Body of pancreas (tissue), 4 donors: ENCODE data around the gene RAP1GAP2. TPM values are rescaled to one million over a fixed set of nuclear protein-coding genes. Genes with fewer than 3 reads are reported as not detected.

Source experiments
- ATAC-seq: fragments of 150-250 bp; one replicate; pipeline ENCODE4 v1.9.1; 2016
- DNase-seq, 4 donors: peaks; one replicate each; pipeline ENCODE4 v3.0.0-alpha.2; 2019
- H3K27ac ChIP-seq, 4 donors: fragments of 200-600 bp; sonication (generic); 1 replicate in 3 of 4; 2 replicates in 1 of 4; pipeline versions ENCODE4 v1.5.1 to v1.6.1; 2016 to 2019; ENCODE audit warnings: mild to moderate bottlenecking in 1 of 4, mixed read lengths in 1 of 4, moderate library complexity in 1 of 4
- H3K27me3 ChIP-seq, 2 donors: fragments of 200-600 bp; sonication (generic); one replicate each; pipeline ENCODE4 v1.6.0; 2016; ENCODE audit warnings: mild to moderate bottlenecking in 1 of 2
- H3K36me3 ChIP-seq, 2 donors: fragments of 200-600 bp; sonication (generic); replicated peaks in 1 of 2; 2 replicates each; pipeline ENCODE4 v1.5.1; 2016; ENCODE audit warnings: low read depth in 2 of 2; ENCODE audit not compliant: insufficient read depth in 1 of 2
- H3K4me1 ChIP-seq: fragments of 200-600 bp; sonication (generic); one replicate; pipeline ENCODE4 v1.6.0; 2016
- H3K4me3 ChIP-seq, 2 donors: fragments of 200-600 bp; sonication (generic); 1 replicate in 1 of 2; 2 replicates in 1 of 2; pipeline ENCODE4 v1.5.1; 2016 to 2019
- H3K9me3 ChIP-seq, 3 donors: fragments of 200-600 bp; sonication (generic); 1 replicate in 2 of 3; 2 replicates in 1 of 3; pipeline ENCODE4 v1.5.1; 2016
- CTCF ChIP-seq, 7 experiments: fragments of 450-650 bp in 4 of 7; fragments of 200-600 bp in 3 of 7; sonication (generic) in 3 of 7; IDR thresholded peaks; one replicate each; pipeline ENCODE4 v1.5.1; 2016 to 2019; ENCODE audit warnings: antibody characterized with exemption in 7 of 7
- POLR2A ChIP-seq, 3 donors: fragments of 450-650 bp; IDR thresholded peaks; one replicate each; pipeline ENCODE4 v1.6.1; 2016; ENCODE audit warnings: antibody characterized with exemption in 3 of 3, mild to moderate bottlenecking in 2 of 3
- whole genome bisulfite sequencing, 2 donors: methylation state at CpG; one replicate each; pipeline ENCODE4 v1.1.5; 2017; 5-methylcytosine and 5-hydroxymethylcytosine counted together
- intact Hi-C: fragments of 100-400 bp; cut with DNase I; formaldehyde crosslinking; loops from one replicate; pipeline ENCODE4 v1.15.1; 2023
- total RNA-seq, 2 donors: library from RNA; depleted of rRNA; stranded (reverse); fragments of >200 nt; gene quantifications; one replicate each; pipeline ENCODE4 v1.1.0, GENCODE V29; 2016

The RAP1GAP2 gene
- total RNA-seq, 2 donors from 2014 or later, result 21.8 to 81.1 TPM

DNA sequence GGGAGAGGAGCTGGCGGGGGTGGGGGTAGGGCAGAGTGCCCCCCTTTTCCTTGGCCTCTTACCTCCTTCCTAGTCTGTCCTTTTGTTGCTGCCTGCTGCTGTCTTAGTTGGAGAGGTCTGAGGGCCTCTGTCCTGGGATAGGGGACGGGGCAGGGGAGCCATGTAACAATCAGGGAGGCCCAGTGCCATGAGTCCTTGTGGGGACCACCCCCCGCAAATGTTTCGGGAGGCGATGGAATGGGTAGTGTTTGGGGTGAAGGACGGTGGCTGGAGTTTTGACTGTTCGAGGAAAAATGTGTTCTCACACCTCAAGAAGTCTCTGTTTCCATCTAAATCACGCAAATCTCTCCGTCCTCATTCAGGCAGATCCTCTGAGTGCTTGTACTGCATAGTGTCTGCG is 168.1 kb downstream of the RAP1GAP2 start:
- DNase-seq, result no peak
- no peak for TF ChIP-seq POLR2A (IDR thresholded peaks at IDR 0.05)
- TF ChIP-seq CTCF (IDR thresholded peaks at IDR 0.05), result no peak
- 90 to 93% methylated on average over 9 to 10 of the region's 10 CpGs for WGBS, 2 donors

GRCh38 chr17:2964831-2965230 is 168.6 kb downstream of the RAP1GAP2 start:
- Histone ChIP-seq H3K4me3 (no peak overlapping the region), H3K36me3 (no peaks in the 10 kb centered on the region), H3K27ac (peak overlapping the region in 1 of 4 donors; percentile 20), H3K4me1 (peaks cover 29% of the 10 kb centered on the region), H3K9me3 (no peaks in the 10 kb centered on the region), H3K27me3 (no peaks in the 10 kb centered on the region)
- no peak for TF ChIP-seq CTCF (IDR thresholded peaks at IDR 0.05)
- TF ChIP-seq POLR2A (IDR thresholded peaks at IDR 0.05), result no peak
- intact Hi-C loops, result no loop called here
- 93 to 100% methylated on average over 4 to 11 of the region's 11 CpGs for WGBS, 2 donors
- DNase-seq, result no peak
- ATAC-seq, result no peak

More for the DNA sequence above, 168.1 kb downstream of the RAP1GAP2 start:
- no peaks in the 10 kb centered on the region for H3K36me3 ChIP-seq
- no peaks in the 10 kb centered on the region for H3K9me3 ChIP-seq
- H3K27me3 ChIP-seq, result no peaks in the 10 kb centered on the region
- H3K4me1 ChIP-seq, result peaks cover 34% of the 10 kb centered on the region
- H3K4me3 ChIP-seq, result no peak overlapping the region
- intact Hi-C loops, result no loop called here
- no peak for ATAC-seq
- H3K27ac ChIP-seq, result no peak overlapping the region

- ATAC-seq (peak; percentile 66), DNase-seq (peak in 2 of 4 donors; percentile 40 to 47)
- 61 to 63% methylated on average over 13 to 14 of the region's 14 CpGs for WGBS, 2 donors
- Histone ChIP-seq H3K27me3 (no peaks in the 10 kb centered on the region), H3K36me3 (no peaks in the 10 kb centered on the region), H3K4me3 (no peak overlapping the region), H3K27ac (peak overlapping the region; percentile 31 to 71 (median 63)), H3K4me1 (peaks cover 18% of the 10 kb centered on the region), H3K9me3 (no peaks in the 10 kb centered on the region)
- TF ChIP-seq CTCF (IDR thresholded peaks at IDR 0.05) (no peak), POLR2A (IDR thresholded peaks at IDR 0.05) (no peak)
- intact Hi-C loops, result no loop called here
Observed at GRCh38 chr17:2965621-2966595, 169.7 kb downstream of the RAP1GAP2 start.

DNA sequence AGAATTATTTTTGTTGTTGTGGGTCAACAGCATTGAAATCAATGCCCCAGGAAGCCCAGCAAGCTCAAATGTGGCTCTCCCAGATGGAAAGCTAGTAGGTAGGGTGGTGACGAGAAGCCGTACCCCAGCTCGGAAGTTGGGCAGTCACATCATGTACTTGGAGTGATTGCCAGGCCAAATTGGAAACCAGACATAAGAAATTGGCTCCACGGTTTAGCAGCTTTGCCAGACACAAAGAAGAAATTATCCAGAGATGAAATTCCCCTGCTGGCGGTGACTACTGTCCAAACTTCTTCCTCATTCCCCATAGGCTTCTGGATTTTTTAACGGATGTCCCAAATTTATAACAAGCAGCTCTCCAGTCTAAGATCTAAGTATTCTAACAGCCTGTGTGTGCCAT is 171.3 kb downstream of the RAP1GAP2 start:
- Histone ChIP-seq H3K36me3 (no peaks in the 10 kb centered on the region), H3K4me1 (peaks cover 16% of the 10 kb centered on the region), H3K27me3 (no peaks in the 10 kb centered on the region), H3K4me3 (no peak overlapping the region), H3K9me3 (no peaks in the 10 kb centered on the region), H3K27ac (no peak overlapping the region)
- DNase-seq (no peak), ATAC-seq (no peak)
- TF ChIP-seq POLR2A (IDR thresholded peaks at IDR 0.05) (no peak), CTCF (IDR thresholded peaks at IDR 0.05) (no peak)
- intact Hi-C loops, result no loop called here
- 73 to 80% methylated on average over 6 of the region's 6 CpGs for WGBS, 2 donors
